DMS79 (cell line): ENCODE results near the gene VEPH1.

Experiments
- DNase-seq: peaks from one replicate; lab custom pipeline; 2025; lab: John Stamatoyannopoulos, UW

Gene VEPH1

GRCh38 chr3:157259825-157260224, 243.4 kb downstream of the VEPH1 start:
- no peak for DNase-seq

- no peak for DNase-seq
Observed at GRCh38 chr3:157257101-157257500, 246.1 kb downstream of the VEPH1 start.

DNA sequence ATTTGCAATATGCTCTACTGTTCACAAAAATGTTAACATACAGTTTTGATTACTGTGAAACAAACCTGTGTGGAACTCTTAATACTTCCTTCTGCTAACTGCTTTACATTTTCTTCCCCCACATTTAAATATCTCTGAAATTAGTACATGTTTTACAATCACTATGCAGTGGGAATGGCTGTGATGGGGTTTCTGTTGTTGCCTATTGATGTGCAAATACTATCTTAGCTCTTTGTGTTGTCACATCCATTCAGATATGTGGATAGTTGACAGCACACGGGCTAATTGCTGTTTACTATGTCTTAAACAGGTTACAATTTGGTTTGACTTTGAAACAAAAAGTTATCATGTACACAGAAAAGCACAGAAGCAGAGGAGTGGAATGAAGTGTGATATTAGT, 247.4 kb downstream of the VEPH1 start:
- no peak for DNase-seq

- no peak for DNase-seq
Observed at GRCh38 chr3:157251685-157252084, 251.5 kb downstream of the VEPH1 start.

DNA sequence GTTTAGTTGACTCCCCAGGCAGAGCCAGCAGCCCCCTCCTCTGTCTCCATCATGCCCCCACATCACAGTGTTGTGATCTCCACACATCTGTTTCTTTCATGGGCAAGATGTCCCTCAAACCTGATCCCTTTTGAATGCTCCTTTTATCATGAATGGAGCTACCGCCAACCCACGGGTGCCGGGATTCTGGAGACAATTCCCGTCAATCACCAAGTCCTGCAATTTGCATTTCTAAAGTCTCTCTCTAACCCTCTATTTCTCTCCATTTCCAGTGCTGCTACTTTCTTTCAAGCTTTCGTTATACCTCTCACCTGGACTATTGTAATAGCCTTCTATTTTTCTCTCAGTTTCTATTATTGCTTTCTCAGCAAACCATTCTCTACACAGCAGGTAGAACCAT, 253.6 kb downstream of the VEPH1 start:
- no peak for DNase-seq

DNA sequence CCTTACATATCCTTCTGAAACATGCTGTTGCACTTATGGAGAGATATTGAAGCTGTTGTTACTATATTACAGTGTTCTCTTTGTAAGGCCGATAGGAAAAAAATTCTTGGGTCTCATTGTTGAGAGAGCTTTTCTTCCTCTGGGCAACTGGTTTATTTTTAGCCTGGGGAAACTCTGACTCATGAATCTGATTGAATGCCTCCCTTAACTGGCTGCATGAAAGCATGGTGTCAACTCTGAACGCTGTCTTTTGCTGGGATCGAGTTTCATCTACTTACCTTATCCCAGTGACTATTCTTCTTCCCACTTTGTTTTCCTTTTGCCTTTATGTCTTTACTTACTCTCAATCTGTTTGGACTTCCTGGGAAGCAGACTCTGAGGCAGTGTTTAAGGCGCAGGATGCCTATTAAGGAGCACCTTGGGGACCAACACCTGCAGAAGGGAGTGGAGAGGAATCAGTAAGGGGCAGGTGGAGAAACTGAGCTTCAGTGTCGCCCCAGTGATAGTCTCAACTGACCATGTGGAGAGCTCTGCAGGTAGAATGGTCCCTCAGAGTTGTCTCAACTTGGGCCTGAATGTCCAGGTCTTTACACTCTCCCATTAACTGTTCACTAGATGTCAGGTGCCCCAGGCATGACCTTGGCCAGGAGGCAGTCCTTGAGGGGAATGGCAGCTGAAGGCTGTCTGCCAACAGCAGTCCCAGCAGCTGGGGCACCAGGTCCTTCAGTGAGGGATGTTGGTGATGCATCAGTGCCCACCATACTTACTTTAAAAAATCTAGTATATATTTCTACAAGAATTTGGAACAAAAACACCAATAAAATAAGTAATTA, 254.4 kb downstream of the VEPH1 start:
- DNase-seq: no peak

DNA sequence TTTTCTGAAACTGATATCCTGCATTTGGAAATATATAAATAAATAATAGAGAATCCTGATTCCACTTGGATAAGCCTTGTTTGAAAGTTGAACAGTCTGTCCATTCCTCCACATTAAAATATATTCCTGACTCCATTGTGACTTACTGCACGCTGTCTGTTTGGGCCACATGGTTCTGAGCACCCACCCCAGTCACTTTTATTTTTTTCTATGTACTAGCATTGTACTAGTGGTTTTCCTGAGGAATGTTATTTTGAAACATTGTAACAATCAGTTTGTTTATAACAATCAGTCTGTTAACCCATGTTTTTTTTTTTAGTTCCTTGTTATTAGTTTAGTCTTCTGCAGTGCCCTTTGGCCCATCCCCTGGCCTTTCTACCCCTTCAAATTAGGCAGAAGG, 255.8 kb downstream of the VEPH1 start:
- DNase-seq: no peak

DNA sequence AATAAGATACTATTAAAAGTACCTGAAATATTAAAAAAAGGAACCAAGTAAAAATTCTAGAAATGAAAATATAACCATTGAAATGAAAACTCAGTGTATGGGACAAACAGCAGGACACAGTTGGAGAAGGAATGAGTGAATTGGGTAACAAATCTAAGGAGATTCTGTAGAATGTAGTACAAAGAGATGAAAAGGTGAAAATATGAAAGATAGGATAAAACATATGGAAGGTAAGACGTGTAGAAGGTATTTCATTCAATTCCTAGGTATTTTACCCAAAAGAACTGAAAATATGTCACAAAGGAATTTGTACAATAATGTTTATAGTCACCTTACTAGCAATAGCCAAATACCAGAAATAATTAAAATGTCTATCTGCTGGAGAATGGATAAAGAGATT, 260.4 kb downstream of the VEPH1 start:
- DNase-seq: no peak

DNA sequence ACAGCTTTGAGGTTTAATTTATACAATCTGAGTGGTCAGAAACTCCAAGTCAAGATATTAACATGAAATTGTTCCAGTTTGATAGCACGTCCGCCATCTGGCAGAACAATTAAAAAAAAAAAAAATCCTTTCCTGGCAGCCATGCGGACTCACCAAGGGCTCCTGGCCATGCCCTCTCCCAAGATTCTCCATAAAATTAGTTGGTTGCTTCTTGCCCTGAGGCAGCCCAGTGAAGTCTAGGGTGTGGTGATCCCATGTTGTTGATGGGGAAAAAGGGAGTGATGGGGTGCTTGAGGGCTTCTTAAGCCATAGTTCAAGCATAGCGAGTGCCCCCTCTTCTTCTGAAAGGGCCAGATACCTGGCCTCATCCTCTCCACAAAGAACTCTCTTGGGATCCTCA, 261.6 kb downstream of the VEPH1 start:
- no peak for DNase-seq

DNA sequence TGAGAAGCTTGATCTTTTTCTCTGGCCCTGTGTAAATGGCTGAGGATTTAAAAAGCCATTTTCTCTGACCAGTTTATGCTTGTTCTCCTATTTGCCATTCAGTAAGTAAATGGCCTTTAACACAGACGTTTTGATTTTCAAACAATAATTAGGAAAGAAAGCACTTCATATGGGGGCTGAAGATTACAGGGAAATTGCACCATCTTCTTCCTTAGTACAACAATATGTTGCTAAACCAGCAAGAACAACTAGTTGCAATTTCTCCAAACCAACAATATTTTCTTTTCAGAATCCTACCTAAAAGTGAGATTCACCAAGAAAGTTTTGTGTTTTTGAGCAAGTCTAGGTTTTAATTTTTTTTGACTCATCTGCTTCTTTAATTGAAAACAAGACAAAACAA, 262.8 kb downstream of the VEPH1 start:
- DNase-seq: no peak

DNA sequence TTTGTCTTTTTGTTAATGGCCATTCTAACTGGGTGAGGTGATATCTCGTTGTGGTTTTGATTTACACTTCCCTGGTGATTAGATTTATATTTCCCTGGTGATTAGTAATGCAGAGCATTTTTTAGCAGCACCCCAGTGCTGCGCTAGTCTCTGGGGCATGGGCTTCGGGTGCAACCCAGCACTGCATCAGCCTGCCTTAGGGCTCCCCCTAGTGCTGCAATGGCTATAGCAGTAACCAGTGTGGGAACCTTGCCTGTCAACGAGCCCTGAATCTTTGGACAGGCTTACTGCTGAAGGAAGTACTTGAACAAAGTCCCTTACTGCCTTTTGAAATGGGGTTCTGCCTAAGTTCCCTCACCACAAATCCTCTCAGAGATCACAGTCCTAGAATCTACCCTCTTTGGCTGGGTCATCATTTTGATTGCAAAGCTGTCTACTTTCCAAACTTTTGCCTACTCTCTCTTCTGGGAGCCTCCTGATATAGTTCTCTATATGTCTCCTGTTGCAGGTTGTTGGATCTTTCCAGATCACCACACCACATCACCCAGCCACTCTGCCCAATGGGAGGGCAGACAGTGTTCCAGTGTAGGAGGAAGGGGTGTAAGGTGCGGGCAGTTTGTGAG, 264.0 kb downstream of the VEPH1 start:
- no peak for DNase-seq

DNA sequence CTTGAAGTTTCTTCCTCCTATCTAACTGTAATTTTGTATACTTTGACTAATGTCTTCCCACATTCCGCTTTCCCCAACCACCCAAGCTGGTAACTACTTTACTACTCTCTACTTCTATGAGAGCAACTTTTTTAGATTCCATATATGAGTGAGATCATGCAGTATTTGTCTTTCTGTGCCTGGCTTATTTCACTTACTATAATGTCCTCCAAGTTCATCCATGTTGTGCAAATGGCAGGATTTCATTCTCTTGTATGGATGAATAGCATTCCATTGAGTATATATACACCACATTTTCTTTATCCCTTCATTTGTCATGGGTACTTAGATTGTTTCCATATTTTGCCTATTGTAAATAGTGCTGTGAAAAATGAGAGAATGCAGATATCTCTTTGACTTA, 264.8 kb downstream of the VEPH1 start:
- DNase-seq: no peak

GRCh38 chr3:157237886-157238285, 265.3 kb downstream of the VEPH1 start:
- no peak for DNase-seq

- DNase-seq: no peak
Observed at GRCh38 chr3:157235291-157235690, 267.9 kb downstream of the VEPH1 start.

- no peak for DNase-seq
Observed at GRCh38 chr3:157233923-157234322, 269.3 kb downstream of the VEPH1 start.

- DNase-seq: no peak
Observed at GRCh38 chr3:157232141-157232540, 271.1 kb downstream of the VEPH1 start.

GRCh38 chr3:157231071-157231470, 272.1 kb downstream of the VEPH1 start:
- DNase-seq: no peak

DNA sequence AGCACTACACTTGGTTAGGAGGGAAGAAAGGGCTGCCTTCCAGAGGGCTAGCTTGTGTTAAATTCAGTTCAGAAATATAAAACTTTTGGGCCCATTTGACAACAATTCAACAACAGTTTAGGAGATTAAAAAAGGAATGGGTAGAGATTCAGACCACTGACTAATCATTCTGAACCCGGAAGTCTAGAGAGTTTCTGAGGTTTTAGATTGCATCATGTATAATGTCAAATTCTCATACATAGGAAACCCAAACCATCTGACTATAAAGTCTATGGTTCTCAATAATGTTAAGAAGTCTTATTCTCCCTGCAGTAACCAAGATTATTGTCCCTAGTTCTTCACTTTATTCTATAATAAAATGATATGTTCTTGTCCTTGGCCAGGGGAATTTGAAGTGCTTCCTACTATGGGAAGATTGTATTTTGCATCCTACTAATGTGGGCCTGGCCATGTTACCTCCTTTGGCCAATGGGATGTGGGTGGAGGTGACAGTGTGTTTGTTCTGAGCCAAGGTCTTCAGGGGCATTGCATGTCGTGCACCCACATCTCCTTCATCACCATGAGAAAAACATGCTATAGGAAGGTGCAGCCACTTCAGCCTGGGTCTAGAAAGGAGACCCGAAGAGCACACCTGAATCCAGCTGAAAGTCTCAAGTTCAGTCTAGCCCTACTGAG, 276.9 kb downstream of the VEPH1 start:
- no peak for DNase-seq

DNA sequence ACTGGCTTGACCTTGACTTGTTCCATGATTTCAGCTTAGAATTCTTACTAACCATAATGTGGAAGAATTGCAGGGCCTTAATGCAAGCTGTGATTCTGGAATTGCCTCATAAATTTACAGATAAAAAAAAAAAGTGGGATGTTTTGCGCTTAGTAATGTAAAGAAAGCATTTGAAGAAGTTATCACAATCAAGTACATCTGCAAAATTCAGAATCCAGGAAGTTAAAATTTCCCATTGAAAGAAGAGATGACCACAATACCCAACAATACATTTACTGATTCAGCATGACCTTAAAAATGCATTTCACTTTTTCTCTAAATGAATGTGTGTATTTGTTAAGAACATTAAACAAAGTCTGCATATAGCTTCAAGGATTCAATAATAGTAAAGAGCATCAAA, 278.2 kb downstream of the VEPH1 start:
- no peak for DNase-seq

DNA sequence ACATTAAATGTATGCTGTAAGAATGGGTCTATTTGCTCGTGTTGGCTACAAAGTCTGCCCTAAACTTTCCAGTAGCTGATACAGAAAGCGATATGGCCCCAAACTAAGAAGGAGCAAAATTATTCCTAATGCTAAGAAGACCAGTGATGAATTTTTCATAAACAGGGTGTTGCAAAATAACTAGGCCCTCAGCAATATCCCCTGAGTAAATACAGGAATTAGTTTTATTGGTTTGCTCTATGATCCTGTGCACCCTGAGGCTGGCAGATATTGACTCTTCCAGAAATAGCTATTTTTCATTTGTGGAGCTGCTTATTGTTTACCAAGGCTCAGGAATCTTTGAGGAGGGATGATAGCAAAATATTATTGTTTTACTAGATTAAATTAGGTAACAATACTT, 282.3 kb downstream of the VEPH1 start:
- no peak for DNase-seq

DNA sequence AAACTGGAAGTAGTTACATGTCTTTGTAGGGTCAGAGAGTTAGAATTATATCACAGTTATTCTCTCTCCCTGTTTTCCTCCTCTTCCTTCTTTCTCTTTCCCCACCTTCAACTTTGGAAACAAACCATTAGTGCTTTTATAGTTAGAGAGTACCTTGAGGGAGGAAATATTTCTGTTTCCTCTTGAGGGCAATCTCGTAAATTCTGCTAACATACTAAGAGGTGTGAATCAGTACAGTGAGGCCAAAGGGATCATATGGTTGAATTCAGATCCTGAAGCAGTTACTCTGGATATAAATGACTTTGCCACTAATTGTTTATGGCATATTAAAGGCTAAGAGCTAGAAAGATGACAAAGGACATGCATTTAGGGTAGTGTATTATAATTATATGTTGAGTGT, 283.0 kb downstream of the VEPH1 start:
- DNase-seq: no peak

- no peak for DNase-seq
Observed at GRCh38 chr3:157219215-157219614, 284.0 kb downstream of the VEPH1 start.
